ENCODE data around the gene PGA4.
"Not testable (repeated sequence)": the region's sequence is repeated elsewhere in the genome, so short reads cannot be mapped to it uniquely, and the experiment has no call there.

- not testable (repeated sequence) for TF ChIP-seq CTCF (IDR thresholded peaks at IDR 0.05); ZFX (IDR thresholded peaks at IDR 0.05; ENCODE audit: borderline replicate concordance)
Measured at GRCh38 chr11:61226457-61227137, 4.5 kb downstream of the PGA4 start.
